ENCODE measurements around the gene COL7A1. TPM values are rescaled to one million over a fixed set of nuclear protein-coding genes. Genes with fewer than 3 reads are reported as not detected.

COL7A1 gene
- total and polyA plus RNA-seq, 2 of the 13 experiments (the other 11 are each of a cell fraction or from before 2014, with no cell fraction given), result 2.7 to 11.7 TPM

DNA sequence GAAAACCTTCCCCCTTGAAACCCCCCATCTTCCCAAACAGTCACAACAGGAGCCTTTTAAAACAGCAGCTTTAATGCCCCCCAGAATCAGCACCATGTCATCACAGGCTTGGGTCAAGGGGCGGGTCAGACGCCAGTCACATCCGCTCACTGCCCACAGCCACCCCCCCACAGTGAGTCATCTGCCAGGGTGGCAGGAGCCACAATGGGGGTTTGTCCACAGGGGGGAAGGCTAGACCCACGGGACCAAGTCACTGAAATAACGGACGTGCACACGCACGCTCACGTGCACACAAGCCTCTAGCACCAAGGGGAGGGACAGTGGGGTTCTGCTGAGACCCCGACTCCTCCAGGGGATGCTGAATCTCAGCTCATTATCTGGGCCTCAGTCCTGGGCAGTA lies 31.1 kb downstream of the COL7A1 start (continued):
- peak; percentile 72 for TF ChIP-seq JUND (CRISPR knock-in tag; IDR thresholded peaks at IDR 0.05)
- no peak for TF ChIP-seq RFX3 (CRISPR knock-in tag; IDR thresholded peaks at IDR 0.05)
- TF ChIP-seq SRF (IDR thresholded peaks at IDR 0.05; ENCODE audit: low read depth, low read length), result no peak
- no peak for TF ChIP-seq ERF (CRISPR knock-in tag; IDR thresholded peaks at IDR 0.05)
- peak; percentile 40; the same call in 1 of the 2 replicates for TF ChIP-seq SAP130 (CRISPR knock-in tag; IDR thresholded peaks at IDR 0.05; ENCODE audit: low read depth)
- peak; percentile 19; the same call in 1 of the 2 replicates for TF ChIP-seq GABPB1 (CRISPR knock-in tag; IDR thresholded peaks at IDR 0.05)
- no peak for TF ChIP-seq ZFYVE20 (CRISPR knock-in tag; IDR thresholded peaks at IDR 0.05; ENCODE audit: borderline replicate concordance, low read depth)
- TF ChIP-seq, protein P1, sequence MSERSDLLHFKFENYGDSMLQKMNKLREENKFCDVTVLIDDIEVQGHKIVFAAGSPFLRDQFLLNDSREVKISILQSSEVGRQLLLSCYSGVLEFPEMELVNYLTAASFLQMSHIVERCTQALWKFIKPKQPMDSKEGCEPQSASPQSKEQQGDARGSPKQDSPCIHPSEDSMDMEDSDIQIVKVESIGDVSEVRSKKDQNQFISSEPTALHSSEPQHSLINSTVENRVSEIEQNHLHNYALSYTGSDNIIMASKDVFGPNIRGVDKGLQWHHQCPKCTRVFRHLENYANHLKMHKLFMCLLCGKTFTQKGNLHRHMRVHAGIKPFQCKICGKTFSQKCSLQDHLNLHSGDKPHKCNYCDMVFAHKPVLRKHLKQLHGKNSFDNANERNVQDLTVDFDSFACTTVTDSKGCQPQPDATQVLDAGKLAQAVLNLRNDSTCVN (CRISPR knock-in tag; IDR thresholded peaks at IDR 0.05; ENCODE audit: borderline replicate concordance), result no peak
- TF ChIP-seq GABPA (IDR thresholded peaks at IDR 0.05; ENCODE audit: low read depth, low read length), result no peak
- TF ChIP-seq GABPA (CRISPR knock-in tag; IDR thresholded peaks at IDR 0.05; ENCODE audit: low read depth), result 0 out of 2 replicates have a peak, but pooled peaks have one; percentile 17
- no peak for TF ChIP-seq U2AF1 (optimal IDR thresholded peaks at IDR 0.05; ENCODE audit: low read depth, low read length)
- TF ChIP-seq NBN (conservative IDR thresholded peaks at IDR 0.05), result no peak
- no peak for TF ChIP-seq ZBTB42 (CRISPR knock-in tag; IDR thresholded peaks at IDR 0.05)
- no peak for TF ChIP-seq SMAD3 (CRISPR knock-in tag; IDR thresholded peaks at IDR 0.05)
- TF ChIP-seq, protein P2, sequence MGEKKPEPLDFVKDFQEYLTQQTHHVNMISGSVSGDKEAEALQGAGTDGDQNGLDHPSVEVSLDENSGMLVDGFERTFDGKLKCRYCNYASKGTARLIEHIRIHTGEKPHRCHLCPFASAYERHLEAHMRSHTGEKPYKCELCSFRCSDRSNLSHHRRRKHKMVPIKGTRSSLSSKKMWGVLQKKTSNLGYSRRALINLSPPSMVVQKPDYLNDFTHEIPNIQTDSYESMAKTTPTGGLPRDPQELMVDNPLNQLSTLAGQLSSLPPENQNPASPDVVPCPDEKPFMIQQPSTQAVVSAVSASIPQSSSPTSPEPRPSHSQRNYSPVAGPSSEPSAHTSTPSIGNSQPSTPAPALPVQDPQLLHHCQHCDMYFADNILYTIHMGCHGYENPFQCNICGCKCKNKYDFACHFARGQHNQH (CRISPR knock-in tag; IDR thresholded peaks at IDR 0.05), result no peak
- TF ChIP-seq, protein P3, sequence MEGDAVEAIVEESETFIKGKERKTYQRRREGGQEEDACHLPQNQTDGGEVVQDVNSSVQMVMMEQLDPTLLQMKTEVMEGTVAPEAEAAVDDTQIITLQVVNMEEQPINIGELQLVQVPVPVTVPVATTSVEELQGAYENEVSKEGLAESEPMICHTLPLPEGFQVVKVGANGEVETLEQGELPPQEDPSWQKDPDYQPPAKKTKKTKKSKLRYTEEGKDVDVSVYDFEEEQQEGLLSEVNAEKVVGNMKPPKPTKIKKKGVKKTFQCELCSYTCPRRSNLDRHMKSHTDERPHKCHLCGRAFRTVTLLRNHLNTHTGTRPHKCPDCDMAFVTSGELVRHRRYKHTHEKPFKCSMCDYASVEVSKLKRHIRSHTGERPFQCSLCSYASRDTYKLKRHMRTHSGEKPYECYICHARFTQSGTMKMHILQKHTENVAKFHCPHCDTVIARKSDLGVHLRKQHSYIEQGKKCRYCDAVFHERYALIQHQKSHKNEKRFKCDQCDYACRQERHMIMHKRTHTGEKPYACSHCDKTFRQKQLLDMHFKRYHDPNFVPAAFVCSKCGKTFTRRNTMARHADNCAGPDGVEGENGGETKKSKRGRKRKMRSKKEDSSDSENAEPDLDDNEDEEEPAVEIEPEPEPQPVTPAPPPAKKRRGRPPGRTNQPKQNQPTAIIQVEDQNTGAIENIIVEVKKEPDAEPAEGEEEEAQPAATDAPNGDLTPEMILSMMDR (CRISPR knock-in tag; IDR thresholded peaks at IDR 0.05), result peak; percentile 43
- TF ChIP-seq GPN1 (CRISPR knock-in tag; IDR thresholded peaks at IDR 0.05; ENCODE audit: borderline replicate concordance), result no peak
- TF ChIP-seq ZBTB7A (CRISPR knock-in tag; IDR thresholded peaks at IDR 0.05), result no peak
- no peak for TF ChIP-seq ADNP (CRISPR knock-in tag; IDR thresholded peaks at IDR 0.05)
- no peak for TF ChIP-seq ONECUT2 (CRISPR knock-in tag; IDR thresholded peaks at IDR 0.05)
- TF ChIP-seq CENPT (CRISPR knock-in tag; IDR thresholded peaks at IDR 0.05; ENCODE audit: low read depth), result no peak
- no peak for TF ChIP-seq RFXANK (CRISPR knock-in tag; IDR thresholded peaks at IDR 0.05)
- TF ChIP-seq ZFP36 (IDR thresholded peaks at IDR 0.05; ENCODE audit: borderline replicate concordance, low read depth, low read length, partially characterized antibody), result no peak
- TF ChIP-seq ZNF83 (CRISPR knock-in tag; IDR thresholded peaks at IDR 0.05; ENCODE audit: borderline replicate concordance), result no peak
- no peak for TF ChIP-seq IRX3 (CRISPR knock-in tag; IDR thresholded peaks at IDR 0.05; ENCODE audit: borderline replicate concordance, low read depth)
- TF ChIP-seq, protein P4, sequence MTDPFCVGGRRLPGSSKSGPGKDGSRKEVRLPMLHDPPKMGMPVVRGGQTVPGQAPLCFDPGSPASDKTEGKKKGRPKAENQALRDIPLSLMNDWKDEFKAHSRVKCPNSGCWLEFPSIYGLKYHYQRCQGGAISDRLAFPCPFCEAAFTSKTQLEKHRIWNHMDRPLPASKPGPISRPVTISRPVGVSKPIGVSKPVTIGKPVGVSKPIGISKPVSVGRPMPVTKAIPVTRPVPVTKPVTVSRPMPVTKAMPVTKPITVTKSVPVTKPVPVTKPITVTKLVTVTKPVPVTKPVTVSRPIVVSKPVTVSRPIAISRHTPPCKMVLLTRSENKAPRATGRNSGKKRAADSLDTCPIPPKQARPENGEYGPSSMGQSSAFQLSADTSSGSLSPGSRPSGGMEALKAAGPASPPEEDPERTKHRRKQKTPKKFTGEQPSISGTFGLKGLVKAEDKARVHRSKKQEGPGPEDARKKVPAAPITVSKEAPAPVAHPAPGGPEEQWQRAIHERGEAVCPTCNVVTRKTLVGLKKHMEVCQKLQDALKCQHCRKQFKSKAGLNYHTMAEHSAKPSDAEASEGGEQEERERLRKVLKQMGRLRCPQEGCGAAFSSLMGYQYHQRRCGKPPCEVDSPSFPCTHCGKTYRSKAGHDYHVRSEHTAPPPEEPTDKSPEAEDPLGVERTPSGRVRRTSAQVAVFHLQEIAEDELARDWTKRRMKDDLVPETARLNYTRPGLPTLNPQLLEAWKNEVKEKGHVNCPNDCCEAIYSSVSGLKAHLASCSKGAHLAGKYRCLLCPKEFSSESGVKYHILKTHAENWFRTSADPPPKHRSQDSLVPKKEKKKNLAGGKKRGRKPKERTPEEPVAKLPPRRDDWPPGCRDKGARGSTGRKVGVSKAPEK (CRISPR knock-in tag; IDR thresholded peaks at IDR 0.05; ENCODE audit: borderline replicate concordance), result no peak
- no peak for TF ChIP-seq ZKSCAN8 (CRISPR knock-in tag; IDR thresholded peaks at IDR 0.05; ENCODE audit: borderline replicate concordance)
- no peak for TF ChIP-seq TARDBP (CRISPR knock-in tag; IDR thresholded peaks at IDR 0.05)

Data from HepG2 (cell line).